Karpas-422 (cell line): Measurements from ENCODE around the gene PDCD5. TPM values are rescaled to one million over a fixed set of nuclear protein-coding genes. Genes with fewer than 3 reads are reported as not detected.

Experiments
- DNase-seq: peaks from one replicate; pipeline ENCODE4 v3.0.0-alpha.2; 2015
- H2AFZ ChIP-seq: fragments of 200-600 bp; sonication (generic); 2 replicates; pipeline ENCODE4 v1.6.1; 2014; ENCODE audit warnings: antibody characterized with exemption, low read length, mixed read lengths
- H3K27ac ChIP-seq: fragments of 200-600 bp; sonication (generic); 2 replicates; pipeline ENCODE4 v1.5.1; 2014; ENCODE audit warnings: mild to moderate bottlenecking, low read length, moderate library complexity
- H3K27me3 ChIP-seq: fragments of 200-600 bp; sonication (generic); 2 replicates; pipeline ENCODE4 v1.6.1; 2014; ENCODE audit warnings: low read length, mixed read lengths
- H3K36me3 ChIP-seq: fragments of 200-600 bp; sonication (generic); 2 replicates; pipeline ENCODE4 v1.6.1; 2014; ENCODE audit warnings: low read length, mixed read lengths; ENCODE audit not compliant: insufficient read depth
- H3K4me1 ChIP-seq: fragments of 200-600 bp; sonication (generic); 2 replicates; pipeline ENCODE4 v1.6.1; 2014; ENCODE audit warnings: mild to moderate bottlenecking, low read length, mixed read lengths
- H3K4me2 ChIP-seq: fragments of 200-600 bp; sonication (generic); 2 replicates; pipeline ENCODE4 v1.6.1; 2014; ENCODE audit warnings: low read length, low read depth, mild to moderate bottlenecking; ENCODE audit not compliant: poor library complexity, severe bottlenecking
- H3K4me3 ChIP-seq: fragments of 200-600 bp; sonication (generic); 2 replicates; pipeline ENCODE4 v1.5.1; 2014; ENCODE audit warnings: mild to moderate bottlenecking, antibody characterized with exemption, low read length, mixed read lengths
- H3K79me2 ChIP-seq: fragments of 200-600 bp; sonication (generic); 2 replicates; pipeline ENCODE4 v1.6.1; 2014; ENCODE audit warnings: mild to moderate bottlenecking, low read length, mixed read lengths
- H3K9ac ChIP-seq: fragments of 200-600 bp; sonication (generic); 2 replicates; pipeline ENCODE4 v1.6.0; 2014; ENCODE audit warnings: low read length
- H3K9me2 ChIP-seq: fragments of 200-600 bp; sonication (generic), shearing (Covaris generic); replicated peaks from 2 replicates; pipeline ENCODE4 v1.6.0; 2014; ENCODE audit warnings: mild to moderate bottlenecking, low read length, moderate library complexity; ENCODE audit not compliant: insufficient read depth
- H3K9me3 ChIP-seq: fragments of 300-700, 200-600 bp; sonication (generic); 2 replicates; pipeline ENCODE4 v1.6.1; 2014; ENCODE audit warnings: low read length, mixed read lengths
- H4K20me1 ChIP-seq: fragments of 200-600 bp; sonication (generic); 2 replicates; pipeline ENCODE4 v1.6.1; 2014; ENCODE audit warnings: mild to moderate bottlenecking, antibody characterized with exemption, low read length, low read depth; ENCODE audit not compliant: insufficient read depth
- total RNA-seq: library from RNA; depleted of rRNA; stranded (reverse); fragments of >200 nt; shearing (Covaris generic); gene quantifications from 2 replicates; pipeline ENCODE4 v1.2.3, GENCODE V29; 2014; ENCODE audit warnings: low replicate concordance

PDCD5 gene
- total RNA-seq, 1 experiment from 2014 or later = 115 TPM

DNA sequence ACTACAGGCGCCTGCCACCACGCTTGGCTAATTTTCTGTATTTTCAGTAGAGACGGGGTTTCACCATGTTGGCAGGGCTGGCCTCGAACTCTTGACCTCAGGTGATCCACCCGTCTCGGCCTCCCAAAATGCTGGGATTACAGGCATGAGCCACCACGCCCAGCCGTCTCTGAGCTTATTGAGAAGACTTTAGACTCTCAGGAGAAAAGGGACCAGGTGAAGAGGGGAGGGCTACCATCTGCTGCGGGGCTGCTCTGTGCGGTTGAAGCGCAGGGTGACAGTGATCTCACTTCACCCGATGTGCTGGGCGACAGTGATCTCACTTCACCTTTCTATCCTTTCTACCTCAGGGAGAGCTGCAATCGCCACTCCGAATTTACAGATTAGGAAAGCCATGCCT lies 25.3 kb downstream of the PDCD5 start:
- H3K9me3 ChIP-seq = no peaks in the 10 kb centered on the region
- H3K9me2 ChIP-seq = no peaks in the 10 kb centered on the region
- H3K79me2 ChIP-seq = no peaks in the 10 kb centered on the region
- H3K4me2 ChIP-seq = no peak overlapping the region
- H3K9ac ChIP-seq = no peak overlapping the region
- H3K27me3 ChIP-seq = no peaks in the 10 kb centered on the region
- H3K4me3 ChIP-seq = no peak overlapping the region
- DNase-seq = no peak
- H3K4me1 ChIP-seq = no peaks in the 10 kb centered on the region
- H2AFZ ChIP-seq = no peak overlapping the region
- peaks cover 7% of the 10 kb centered on the region for H3K36me3 ChIP-seq
- no peak overlapping the region for H3K27ac ChIP-seq
- no peaks in the 10 kb centered on the region for H4K20me1 ChIP-seq

DNA sequence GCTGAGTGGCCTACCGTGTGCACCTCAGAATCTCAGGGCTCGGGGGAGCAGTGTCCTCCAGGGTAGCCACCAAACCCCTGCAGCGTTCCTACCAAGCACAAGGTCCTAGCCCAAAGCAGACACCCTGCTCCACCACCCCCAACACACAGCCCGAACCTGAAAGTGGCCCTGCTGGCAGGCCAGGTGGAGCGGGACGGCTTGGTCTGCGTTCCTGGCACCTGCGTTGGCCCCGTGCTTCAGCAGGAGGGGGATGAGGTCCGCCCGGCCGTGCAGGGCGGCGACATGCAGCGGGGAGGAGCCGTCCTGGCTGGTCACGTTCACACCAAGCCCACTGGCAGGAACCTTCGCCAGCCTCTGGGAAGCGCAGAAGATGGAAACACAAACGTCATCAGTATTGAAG lies 26.5 kb downstream of the PDCD5 start:
- Histone ChIP-seq H3K27me3 (no peaks in the 10 kb centered on the region), H4K20me1 (no peaks in the 10 kb centered on the region), H3K36me3 (peaks cover 7% of the 10 kb centered on the region), H3K9ac (no peak overlapping the region), H3K9me2 (no peaks in the 10 kb centered on the region), H3K4me3 (no peak overlapping the region), H3K79me2 (no peaks in the 10 kb centered on the region), H3K27ac (no peak overlapping the region), H3K4me1 (no peaks in the 10 kb centered on the region), H3K4me2 (no peak overlapping the region), H2AFZ (no peak overlapping the region), H3K9me3 (no peaks in the 10 kb centered on the region)
- DNase-seq = no peak

DNA sequence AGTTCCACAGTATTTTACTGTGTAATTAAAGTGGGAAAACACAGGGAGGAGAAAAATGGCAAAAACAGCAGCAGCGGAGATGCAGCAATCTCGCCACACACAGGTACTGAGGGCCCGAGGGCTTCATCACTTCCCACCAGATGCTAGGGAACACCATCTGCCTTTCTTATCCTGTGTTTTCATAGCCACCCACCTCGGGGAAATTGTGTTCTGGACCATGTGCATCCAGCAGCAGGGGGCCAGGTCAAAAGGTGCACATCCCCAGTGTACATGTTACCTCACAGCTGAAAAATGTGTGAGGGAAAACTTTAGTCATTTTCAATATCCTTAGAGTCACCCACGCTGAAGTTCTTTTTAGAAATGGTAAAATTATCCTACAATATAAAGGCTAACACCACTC lies 30.2 kb downstream of the PDCD5 start:
- H2AFZ ChIP-seq = no peak overlapping the region

DNA sequence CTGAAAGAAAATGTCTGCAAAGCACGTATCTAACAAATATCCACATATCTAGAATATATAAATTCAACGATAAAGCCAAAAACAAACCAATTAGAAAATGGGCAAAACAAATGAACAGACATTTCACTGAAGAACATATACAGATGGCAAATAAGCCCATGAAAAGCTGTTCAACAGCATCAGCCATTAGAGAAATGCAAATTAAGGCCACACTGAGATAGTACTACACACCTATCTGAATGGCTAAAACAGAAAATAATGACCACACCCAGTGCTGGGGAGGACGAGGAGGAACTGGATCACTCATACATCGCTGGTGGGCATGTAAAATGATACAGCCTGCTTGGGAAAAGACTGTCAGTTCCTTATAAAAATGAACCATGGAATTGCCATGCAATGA lies 32.0 kb downstream of the PDCD5 start:
- Histone ChIP-seq H3K4me1 (no peaks in the 10 kb centered on the region), H3K4me2 (no peak overlapping the region), H3K27ac (no peak overlapping the region), H3K79me2 (no peaks in the 10 kb centered on the region), H3K9ac (no peak overlapping the region), H3K36me3 (peaks cover 16% of the 10 kb centered on the region), H3K9me2 (no peaks in the 10 kb centered on the region), H3K9me3 (no peaks in the 10 kb centered on the region), H3K27me3 (no peaks in the 10 kb centered on the region), H4K20me1 (no peaks in the 10 kb centered on the region), H3K4me3 (no peak overlapping the region), H2AFZ (no peak overlapping the region)
- DNase-seq = no peak

More for the DNA sequence above, 30.2 kb downstream of the PDCD5 start:
- Histone ChIP-seq H3K36me3 (peaks cover 16% of the 10 kb centered on the region), H3K4me2 (no peak overlapping the region), H3K9me2 (no peaks in the 10 kb centered on the region), H3K4me3 (no peak overlapping the region), H3K27ac (no peak overlapping the region), H3K79me2 (no peaks in the 10 kb centered on the region), H3K9ac (no peak overlapping the region), H3K4me1 (no peaks in the 10 kb centered on the region), H3K27me3 (no peaks in the 10 kb centered on the region), H4K20me1 (no peaks in the 10 kb centered on the region), H3K9me3 (no peaks in the 10 kb centered on the region)
- no peak for DNase-seq

DNA sequence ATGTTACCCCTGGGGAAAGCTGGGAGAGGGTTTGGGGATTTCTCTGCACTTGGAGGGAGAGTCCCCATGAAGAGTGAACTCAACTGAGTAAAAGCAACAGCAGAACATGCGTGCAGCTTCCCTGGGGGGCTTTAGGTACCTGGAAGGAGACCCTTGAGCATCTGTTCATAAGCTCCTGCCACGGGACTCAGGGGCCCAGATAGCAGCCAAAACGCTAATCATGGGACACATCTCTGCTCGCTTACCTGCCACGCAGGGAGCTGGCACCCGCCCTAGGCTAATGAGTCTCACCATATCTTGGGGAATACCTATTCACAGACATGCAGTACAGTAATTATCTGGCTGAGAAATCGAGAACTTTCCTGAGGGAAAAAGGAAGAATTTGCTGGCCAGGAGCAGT lies 33.9 kb downstream of the PDCD5 start:
- Histone ChIP-seq H3K9me3 (no peaks in the 10 kb centered on the region), H3K79me2 (no peaks in the 10 kb centered on the region), H3K4me2 (no peak overlapping the region), H3K36me3 (peaks cover 16% of the 10 kb centered on the region), H3K9ac (no peak overlapping the region), H4K20me1 (no peaks in the 10 kb centered on the region), H3K27me3 (no peaks in the 10 kb centered on the region), H3K9me2 (no peaks in the 10 kb centered on the region), H2AFZ (no peak overlapping the region), H3K4me3 (no peak overlapping the region), H3K27ac (no peak overlapping the region), H3K4me1 (no peaks in the 10 kb centered on the region)
- no peak for DNase-seq

DNA sequence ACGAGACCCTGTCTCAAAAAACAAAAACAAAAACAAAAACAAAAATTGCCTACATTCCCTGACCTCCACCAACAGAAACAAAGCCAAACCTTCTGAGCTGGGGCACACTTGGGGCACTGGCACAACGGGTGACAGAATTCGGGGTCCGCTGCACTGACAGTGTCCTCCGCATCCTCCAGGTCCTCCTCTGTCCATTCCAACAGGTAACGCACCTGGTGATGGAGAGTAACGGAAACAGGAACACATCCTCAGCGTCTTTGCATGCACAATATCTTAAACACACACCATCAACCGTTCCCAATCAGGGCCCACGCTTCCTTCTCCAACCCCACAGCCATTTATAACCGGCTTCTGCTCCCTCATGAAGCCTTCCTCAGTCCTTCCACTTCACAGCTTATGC lies 34.6 kb downstream of the PDCD5 start:
- H3K36me3 ChIP-seq = peaks cover 16% of the 10 kb centered on the region
- H3K9me3 ChIP-seq = no peaks in the 10 kb centered on the region
- H3K4me1 ChIP-seq = no peaks in the 10 kb centered on the region
- H3K9me2 ChIP-seq = no peaks in the 10 kb centered on the region
- no peak overlapping the region for H2AFZ ChIP-seq
- H3K79me2 ChIP-seq = no peaks in the 10 kb centered on the region
- no peak overlapping the region for H3K4me3 ChIP-seq
- no peaks in the 10 kb centered on the region for H4K20me1 ChIP-seq
- no peak overlapping the region for H3K9ac ChIP-seq
- H3K27me3 ChIP-seq = no peaks in the 10 kb centered on the region
- H3K4me2 ChIP-seq = no peak overlapping the region
- DNase-seq = no peak
- no peak overlapping the region for H3K27ac ChIP-seq

DNA sequence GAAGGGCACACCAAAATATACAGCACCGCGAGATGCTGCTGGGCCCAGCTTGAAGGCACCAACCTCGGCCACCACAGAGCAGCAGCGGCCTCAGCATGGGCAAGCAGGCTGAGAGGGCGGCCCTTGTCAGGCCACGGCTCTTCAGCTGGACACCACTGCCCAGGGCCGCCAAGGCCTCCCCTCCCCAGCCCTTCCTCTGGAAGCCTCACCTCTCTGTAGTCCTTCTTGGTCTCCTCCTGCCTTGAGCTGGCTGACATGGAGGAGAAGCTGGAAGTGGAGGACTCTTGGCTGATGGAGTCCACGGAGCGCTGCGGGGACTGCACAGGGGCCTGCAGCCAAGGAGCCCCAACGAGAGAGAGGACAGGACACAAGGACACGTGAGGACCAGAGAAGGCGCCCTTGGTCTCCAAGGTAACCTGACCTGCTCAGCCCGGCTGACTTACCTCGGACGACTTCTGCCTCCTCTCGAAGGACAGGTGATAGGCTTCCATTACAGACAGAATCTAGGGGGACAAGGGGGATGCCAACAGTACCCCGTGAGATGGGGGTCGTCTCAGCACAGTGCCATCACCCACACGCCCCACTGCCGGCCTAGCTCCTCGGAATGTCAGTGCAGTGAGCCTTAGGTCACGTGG lies 38.2 kb downstream of the PDCD5 start:
- Histone ChIP-seq H3K27ac (no peak overlapping the region), H3K9ac (no peak overlapping the region), H3K4me2 (no peak overlapping the region), H3K4me1 (no peaks in the 10 kb centered on the region), H3K9me3 (no peaks in the 10 kb centered on the region), H4K20me1 (no peaks in the 10 kb centered on the region), H2AFZ (no peak overlapping the region), H3K4me3 (no peak overlapping the region), H3K9me2 (no peaks in the 10 kb centered on the region), H3K27me3 (no peaks in the 10 kb centered on the region), H3K36me3 (peaks cover 13% of the 10 kb centered on the region), H3K79me2 (no peaks in the 10 kb centered on the region)
- DNase-seq = no peak

DNA sequence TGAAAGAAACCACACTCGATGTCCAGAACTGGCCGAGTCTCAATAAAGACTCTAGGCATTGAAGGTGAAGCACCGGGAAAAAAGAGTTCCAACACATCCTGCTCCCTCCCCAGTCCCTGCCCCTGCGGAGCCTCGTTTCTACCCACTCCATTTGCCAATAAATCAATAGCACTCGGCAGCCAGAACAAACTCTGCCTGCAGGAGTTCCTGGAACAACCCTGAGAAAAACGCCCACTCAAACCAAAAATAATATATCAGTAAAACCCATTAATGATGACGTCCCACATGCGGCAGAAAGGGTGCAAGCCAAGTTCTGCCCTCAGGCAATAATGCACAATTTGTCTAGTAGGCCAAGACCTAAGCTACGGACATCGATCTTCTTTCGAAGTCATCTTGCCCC lies 41.0 kb downstream of the PDCD5 start:
- Histone ChIP-seq H3K9ac (no peak overlapping the region), H3K4me3 (no peak overlapping the region), H3K9me3 (no peaks in the 10 kb centered on the region), H3K27me3 (no peaks in the 10 kb centered on the region), H3K36me3 (peaks cover 5% of the 10 kb centered on the region; the same call in 1 of the 2 replicates), H3K9me2 (no peaks in the 10 kb centered on the region), H3K4me2 (no peak overlapping the region), H3K27ac (no peak overlapping the region), H3K4me1 (no peaks in the 10 kb centered on the region), H4K20me1 (no peaks in the 10 kb centered on the region), H3K79me2 (no peaks in the 10 kb centered on the region), H2AFZ (no peak overlapping the region)
- DNase-seq = no peak
